Measurements from ENCODE around the gene RAPGEF4. TPM values are rescaled to one million over a fixed set of nuclear protein-coding genes. Genes with fewer than 3 reads are reported as not detected.
"Not testable (repeated sequence)": the region's sequence is repeated elsewhere in the genome, so short reads cannot be mapped to it uniquely, and the experiment has no call there.

The RAPGEF4 gene
- total and polyA plus RNA-seq, 11 donors = 1.3 to 21.2 (median 10.5) TPM

GRCh38 chr2:173037245-173038120 is 301.8 kb downstream of the RAPGEF4 start:
- 33 to 36% (median 35%) methylated on average over 12 of the region's 12 CpGs for WGBS, 4 donors
- no peaks in the 10 kb centered on the region for H3K27me3 ChIP-seq
- H3K4me3 ChIP-seq = no peak overlapping the region
- ATAC-seq = peak; percentile 76 to 88 (median 84)
- intact Hi-C loops (cut with DNase I) = loop anchor here in 2 of 10 donors (5.0 kb wide), 1 partner anchor 35 kb away; no protein-coding TSS in a partner anchor
- H3K9me3 ChIP-seq = no peaks in the 10 kb centered on the region
- no peak for TF ChIP-seq POLR2A (IDR thresholded peaks at IDR 0.05)
- TF ChIP-seq, protein P1, sequence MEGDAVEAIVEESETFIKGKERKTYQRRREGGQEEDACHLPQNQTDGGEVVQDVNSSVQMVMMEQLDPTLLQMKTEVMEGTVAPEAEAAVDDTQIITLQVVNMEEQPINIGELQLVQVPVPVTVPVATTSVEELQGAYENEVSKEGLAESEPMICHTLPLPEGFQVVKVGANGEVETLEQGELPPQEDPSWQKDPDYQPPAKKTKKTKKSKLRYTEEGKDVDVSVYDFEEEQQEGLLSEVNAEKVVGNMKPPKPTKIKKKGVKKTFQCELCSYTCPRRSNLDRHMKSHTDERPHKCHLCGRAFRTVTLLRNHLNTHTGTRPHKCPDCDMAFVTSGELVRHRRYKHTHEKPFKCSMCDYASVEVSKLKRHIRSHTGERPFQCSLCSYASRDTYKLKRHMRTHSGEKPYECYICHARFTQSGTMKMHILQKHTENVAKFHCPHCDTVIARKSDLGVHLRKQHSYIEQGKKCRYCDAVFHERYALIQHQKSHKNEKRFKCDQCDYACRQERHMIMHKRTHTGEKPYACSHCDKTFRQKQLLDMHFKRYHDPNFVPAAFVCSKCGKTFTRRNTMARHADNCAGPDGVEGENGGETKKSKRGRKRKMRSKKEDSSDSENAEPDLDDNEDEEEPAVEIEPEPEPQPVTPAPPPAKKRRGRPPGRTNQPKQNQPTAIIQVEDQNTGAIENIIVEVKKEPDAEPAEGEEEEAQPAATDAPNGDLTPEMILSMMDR (IDR thresholded peaks at IDR 0.05) = no peak
- DNase-seq = peak in 3 of 5 donors; percentile 17 to 60 (median 47)
- no peaks in the 10 kb centered on the region for H3K36me3 ChIP-seq
- peaks cover 0 to 33% (median 14%) of the 10 kb centered on the region in 12 donors for H3K4me1 ChIP-seq
- peak overlapping the region in 11 of 12 donors; percentile 4 to 88 (median 64) for H3K27ac ChIP-seq

DNA sequence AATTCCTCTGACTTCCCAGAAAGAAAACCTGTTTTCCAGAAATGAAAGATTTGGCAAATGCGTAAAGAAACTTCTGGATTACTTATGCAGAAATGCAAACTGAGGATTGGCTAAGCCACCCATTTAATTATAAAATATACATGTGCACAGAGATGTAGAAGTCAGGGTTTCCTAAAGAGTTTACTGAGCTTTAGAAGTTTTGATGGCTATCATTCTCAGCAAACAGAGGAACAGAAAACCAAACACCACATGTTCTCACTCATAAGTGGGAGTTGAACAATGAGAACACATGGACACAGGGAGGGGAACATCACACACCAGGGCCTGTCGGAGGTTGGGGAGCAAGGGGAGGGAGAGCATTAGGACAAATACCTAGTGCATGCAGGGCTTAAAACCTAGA is 302.6 kb downstream of the RAPGEF4 start:
- intact Hi-C loops (cut with DNase I) = loop anchor here in 2 of 10 donors (5.0 kb wide), 1 partner anchor 34 kb away; no protein-coding TSS in a partner anchor
- not testable (repeated sequence) for ATAC-seq

GRCh38 chr2:173040729-173041128 is 305.1 kb downstream of the RAPGEF4 start:
- no peaks in the 10 kb centered on the region for H3K9me3 ChIP-seq
- H3K27me3 ChIP-seq = no peaks in the 10 kb centered on the region
- H3K4me3 ChIP-seq = no peak overlapping the region
- ATAC-seq (no peak), DNase-seq (no peak)
- intact Hi-C loops (cut with DNase I) = loop anchor here in 1 of 10 donors (5.0 kb wide), 1 partner anchor 37 kb away; the partner anchor contains the start of gene MAP3K20
- peaks cover 0 to 33% (median 20%) of the 10 kb centered on the region in 12 donors for H3K4me1 ChIP-seq
- H3K27ac ChIP-seq = no peak overlapping the region
- TF ChIP-seq, protein P1 (IDR thresholded peaks at IDR 0.05) = no peak
- TF ChIP-seq POLR2A (IDR thresholded peaks at IDR 0.05) = no peak
- H3K36me3 ChIP-seq = no peaks in the 10 kb centered on the region

More for the DNA sequence above, 302.6 kb downstream of the RAPGEF4 start:
- H3K4me3 ChIP-seq, H3K36me3 ChIP-seq, DNase-seq, H3K9me3 ChIP-seq, H3K27me3 ChIP-seq: not testable (repeated sequence)
- peak overlapping the region in 10 of 12 donors; percentile 41 to 88 (median 64) for H3K27ac ChIP-seq
- WGBS, 4 donors = 68 to 76% (median 70%) methylated on average over 2 of the region's 2 CpGs
- peaks cover 0 to 33% (median 15%) of the 10 kb centered on the region in 12 donors for H3K4me1 ChIP-seq

GRCh38 chr2:173043476-173043875 is 307.8 kb downstream of the RAPGEF4 start:
- peaks cover 0 to 19% (median 8%) of the 10 kb centered on the region in 12 donors for H3K4me1 ChIP-seq
- no peaks in the 10 kb centered on the region for H3K36me3 ChIP-seq
- H3K27me3 ChIP-seq = no peaks in the 10 kb centered on the region
- peak overlapping the region in 5 of 12 donors; percentile 23 to 58 (median 44) for H3K27ac ChIP-seq
- intact Hi-C loops (cut with DNase I) = loop anchor here in 1 of 10 donors (5.0 kb wide), 1 partner anchor 34 kb away; the partner anchor contains the start of gene MAP3K20
- peak; percentile 27 to 73 (median 62) for DNase-seq
- H3K9me3 ChIP-seq = no peaks in the 10 kb centered on the region
- H3K4me3 ChIP-seq = no peak overlapping the region
- peak; percentile 62 to 88 (median 80) for ATAC-seq
- WGBS, 4 donors = 81 to 90% (median 84%) methylated on average over 6 to 8 of the region's 8 CpGs
- TF ChIP-seq, protein P1 (IDR thresholded peaks at IDR 0.05) = no peak
- TF ChIP-seq POLR2A (IDR thresholded peaks at IDR 0.05) = no peak
